Brain microvascular endothelial cell (primary cell): ENCODE data around the gene CANT1.
"Not testable (repeated sequence)": the region's sequence is repeated elsewhere in the genome, so short reads cannot be mapped to it uniquely, and the experiment has no call there.

ENCODE experiments used
- DNase-seq: peaks from one replicate; pipeline ENCODE4 v3.0.0-alpha.2; 2020
- H3K27ac ChIP-seq: fragments of 250-450 bp; sonication (Bioruptor Pico); 2 replicates; pipeline ENCODE4 v1.5.1; 2020; ENCODE audit warnings: mild to moderate bottlenecking, moderate library complexity
- H3K27me3 ChIP-seq: fragments of 250-450 bp; sonication (Bioruptor Pico); replicated peaks from 2 replicates; pipeline ENCODE4 v1.5.1; 2020; ENCODE audit warnings: mild to moderate bottlenecking
- H3K36me3 ChIP-seq: fragments of 250-450 bp; sonication (Bioruptor Pico); replicated peaks from 2 replicates; pipeline ENCODE4 v1.5.1; 2020; ENCODE audit warnings: mild to moderate bottlenecking
- H3K4me3 ChIP-seq: 2 replicates; pipeline ENCODE4 v1.5.1; 2011; ENCODE audit warnings: low read depth, mild to moderate bottlenecking, control low read depth, low read length, moderate library complexity
- CTCF ChIP-seq: IDR thresholded peaks from 2 replicates; pipeline ENCODE4 v1.5.1; 2011; ENCODE audit warnings: low read depth, mild to moderate bottlenecking, moderate library complexity, low read length, control low read depth, inconsistent platforms; ENCODE audit errors: missing control alignments
- in situ Hi-C: cut with HindIII; loops from 2 replicates; pipeline ENCODE4 v1.10.0; 2017; ENCODE audit warnings: low sequenced_read_pairs, low pct_ligation_motif_present

CANT1 gene

GRCh38 chr17:78946631-78947030 lies 62.9 kb downstream of the CANT1 start:
- Histone ChIP-seq H3K27me3 (no peaks in the 10 kb centered on the region), H3K27ac (no peak overlapping the region)
- in situ Hi-C loops = no loop called here

GRCh38 chr17:78946131-78946530 lies 63.4 kb downstream of the CANT1 start:
- Histone ChIP-seq H3K36me3 (no peaks in the 10 kb centered on the region), H3K27ac (no peak overlapping the region), H3K27me3 (no peaks in the 10 kb centered on the region), H3K4me3 (no peak overlapping the region)
- in situ Hi-C loops = no loop called here
- no peak for DNase-seq
- TF ChIP-seq CTCF = no peak

More at GRCh38 chr17:78946631-78947030, 62.9 kb downstream of the CANT1 start:
- no peak for TF ChIP-seq CTCF
- no peak for DNase-seq
- Histone ChIP-seq H3K36me3 (no peaks in the 10 kb centered on the region), H3K4me3 (no peak overlapping the region)

GRCh38 chr17:78945455-78945854 lies 64.1 kb downstream of the CANT1 start:
- DNase-seq, H3K36me3 ChIP-seq, H3K27me3 ChIP-seq, H3K27ac ChIP-seq, H3K4me3 ChIP-seq, in situ Hi-C loops: not testable (repeated sequence)

GRCh38 chr17:78944956-78945355 lies 64.6 kb downstream of the CANT1 start:
- in situ Hi-C loops = no loop called here
- no peak for TF ChIP-seq CTCF
- Histone ChIP-seq H3K27me3 (no peaks in the 10 kb centered on the region), H3K4me3 (no peak overlapping the region), H3K36me3 (no peaks in the 10 kb centered on the region), H3K27ac (no peak overlapping the region)
- no peak for DNase-seq

- in situ Hi-C loops = no loop called here
- Histone ChIP-seq H3K4me3 (no peak overlapping the region), H3K27me3 (no peaks in the 10 kb centered on the region), H3K36me3 (no peaks in the 10 kb centered on the region), H3K27ac (no peak overlapping the region)
- no peak for DNase-seq
- TF ChIP-seq CTCF = no peak
These were observed 65.5 kb downstream of the CANT1 start for GRCh38 chr17:78944026-78944425.
